ENCODE results near the gene SPTLC1.
"Not testable (repeated sequence)": the region's sequence is repeated elsewhere in the genome, so short reads cannot be mapped to it uniquely, and the experiment has no call there.

- TF ChIP-seq FOXM1 (IDR thresholded peaks at IDR 0.05; ENCODE audit: borderline replicate concordance); LEF1 (IDR thresholded peaks at IDR 0.05; ENCODE audit: borderline replicate concordance); FOXK2 (IDR thresholded peaks at IDR 0.05); SUZ12 (IDR thresholded peaks at IDR 0.05); SP1 (IDR thresholded peaks at IDR 0.05); TARDBP (IDR thresholded peaks at IDR 0.05); ELF4 (IDR thresholded peaks at IDR 0.05): not testable (repeated sequence)
These were observed 35.6 kb upstream of the SPTLC1 start for GRCh38 chr9:92150501-92151470.
